Measurements from ENCODE around the gene TRIM73.
"Not testable (repeated sequence)": the region's sequence is repeated elsewhere in the genome, so short reads cannot be mapped to it uniquely, and the experiment has no call there.

- TF ChIP-seq CTCF, POLR2A (IDR thresholded peaks at IDR 0.05): not testable (repeated sequence)
Observed at GRCh38 chr7:75442101-75442464, 46.7 kb downstream of the TRIM73 start.
